Kidney epithelial cell (primary cell): Measurements from ENCODE around the gene STON2. TPM values are rescaled to one million over a fixed set of nuclear protein-coding genes. Genes with fewer than 3 reads are reported as not detected.

Experiments used
- DNase-seq: peaks from one replicate; pipeline ENCODE4 v3.0.0-alpha.2; 2010; ENCODE audit warnings: low read depth
- H3K27me3 ChIP-seq: 2 replicates; pipeline ENCODE4 v1.6.0; 2011; ENCODE audit warnings: low read length; ENCODE audit not compliant: control insufficient read depth, insufficient read depth
- H3K36me3 ChIP-seq: 2 replicates; pipeline ENCODE4 v1.5.1; 2011; ENCODE audit warnings: low read length; ENCODE audit not compliant: control insufficient read depth, insufficient read depth
- H3K4me3 ChIP-seq: 2 replicates; pipeline ENCODE4 v1.5.1; 2011; ENCODE audit warnings: low read depth, mild to moderate bottlenecking, control low read depth, low read length
- CTCF ChIP-seq: IDR thresholded peaks from 2 replicates; pipeline ENCODE4 v1.5.1; 2011; ENCODE audit warnings: mild to moderate bottlenecking, moderate library complexity, low read length, control low read depth, inconsistent platforms; ENCODE audit not compliant: insufficient read depth, poor library complexity, severe bottlenecking
- total RNA-seq: library from RNA; depleted of rRNA; stranded (reverse); fragments of >200 nt; gene quantifications from 2 replicates; pipeline ENCODE4 v1.2.3, GENCODE V29; 2015

The STON2 gene
- total RNA-seq, 1 donor from 2014 or later, result 17.9 TPM

- H3K4me3 ChIP-seq, result no peak overlapping the region
- no peaks in the 10 kb centered on the region for H3K36me3 ChIP-seq
- DNase-seq, result no peak
- H3K27me3 ChIP-seq, result no peaks in the 10 kb centered on the region
- TF ChIP-seq CTCF, result no peak
Measured at GRCh38 chr14:81263777-81264410, 136.2 kb downstream of the STON2 start.

GRCh38 chr14:81261176-81261575 is 138.9 kb downstream of the STON2 start:
- TF ChIP-seq CTCF, result no peak

DNA sequence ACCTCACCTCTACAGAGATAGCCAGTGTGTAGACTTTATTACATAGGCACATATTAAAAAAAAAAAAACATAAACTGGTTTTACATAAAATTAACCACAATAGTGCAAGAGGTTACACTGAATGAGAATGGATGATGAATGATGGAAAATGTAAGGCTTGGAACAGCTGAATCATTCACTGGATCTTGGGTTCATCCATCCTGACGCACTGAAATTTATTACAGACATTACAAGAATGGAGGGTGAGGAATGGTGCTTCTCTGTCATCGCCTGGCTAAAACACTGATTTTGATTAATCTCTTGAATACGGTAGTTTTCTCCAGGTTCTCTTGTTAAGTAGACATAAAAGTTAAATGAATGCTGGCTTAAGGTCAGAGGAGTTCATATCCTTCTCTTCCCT is 139.4 kb downstream of the STON2 start:
- no peak for DNase-seq
- TF ChIP-seq CTCF, result no peak
- H3K27me3 ChIP-seq, result no peaks in the 10 kb centered on the region
- H3K36me3 ChIP-seq, result no peaks in the 10 kb centered on the region
- H3K4me3 ChIP-seq, result no peak overlapping the region

More at GRCh38 chr14:81261176-81261575, 138.9 kb downstream of the STON2 start:
- no peak for DNase-seq
- Histone ChIP-seq H3K36me3 (no peaks in the 10 kb centered on the region), H3K4me3 (no peak overlapping the region), H3K27me3 (no peaks in the 10 kb centered on the region)

- H3K27me3 ChIP-seq, result no peaks in the 10 kb centered on the region
- no peak for DNase-seq
- no peak overlapping the region for H3K4me3 ChIP-seq
- no peak for TF ChIP-seq CTCF
- no peaks in the 10 kb centered on the region for H3K36me3 ChIP-seq
Measured at GRCh38 chr14:81256289-81256960, 143.7 kb downstream of the STON2 start.

DNA sequence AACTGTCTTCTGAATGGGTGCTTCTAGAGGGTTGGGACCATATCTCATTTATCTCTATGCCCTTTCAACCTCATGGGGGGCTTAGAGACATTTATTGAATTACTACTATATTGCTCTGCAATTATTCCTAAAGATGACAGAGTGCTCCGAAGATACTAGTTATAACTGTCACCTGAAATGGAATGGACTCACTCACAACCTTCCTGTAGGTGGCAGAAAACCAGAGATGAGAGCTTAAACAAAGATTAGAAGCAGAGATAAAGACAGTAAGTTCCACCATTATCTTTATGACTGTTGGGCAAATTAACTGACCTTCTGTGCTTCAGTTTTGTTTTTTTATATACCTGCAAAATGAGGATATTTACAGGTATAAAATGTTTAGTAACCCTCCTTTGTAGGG is 147.8 kb downstream of the STON2 start:
- TF ChIP-seq CTCF, result no peak
- Histone ChIP-seq H3K4me3 (no peak overlapping the region), H3K36me3 (no peaks in the 10 kb centered on the region), H3K27me3 (no peaks in the 10 kb centered on the region)
- DNase-seq, result no peak
